ENCODE measurements around the gene FBXO41. TPM values are rescaled to one million over a fixed set of nuclear protein-coding genes. Genes with fewer than 3 reads are reported as not detected.

Gene FBXO41
- polyA plus RNA-seq, 1 donor = 2.1 TPM

- no peak for DNase-seq
These were observed 6.0 kb upstream of the FBXO41 start for GRCh38 chr2:73290049-73290839.

GRCh38 chr2:73289304-73289703 is 5.0 kb upstream of the FBXO41 start:
- no peak for DNase-seq

GRCh38 chr2:73286134-73286655 is 1.9 kb upstream of the FBXO41 start:
- DNase-seq = no peak

- DNase-seq = no peak
These were observed 971 bp upstream of the FBXO41 start for GRCh38 chr2:73285159-73285739.

GRCh38 chr2:73283545-73284295 is 558 bp downstream of the FBXO41 start:
- no peak for DNase-seq

- DNase-seq = no peak
These were observed 1.2 kb downstream of the FBXO41 start for GRCh38 chr2:73282924-73283544.

GRCh38 chr2:73281244-73281643 is 3.0 kb downstream of the FBXO41 start:
- DNase-seq = no peak

GRCh38 chr2:73279852-73280251 is 4.4 kb downstream of the FBXO41 start:
- DNase-seq = no peak

- no peak for DNase-seq
These were observed 12.0 kb downstream of the FBXO41 start for GRCh38 chr2:73272270-73272669.

- no peak for DNase-seq
These were observed 14.4 kb downstream of the FBXO41 start for GRCh38 chr2:73269686-73270465.

GRCh38 chr2:73268830-73269685 is 15.2 kb downstream of the FBXO41 start:
- no peak for DNase-seq

- no peak for DNase-seq
These were observed 15.9 kb downstream of the FBXO41 start for GRCh38 chr2:73268366-73268829.

- no peak for DNase-seq
These were observed 17.3 kb downstream of the FBXO41 start for GRCh38 chr2:73267008-73267407.

GRCh38 chr2:73266061-73266901 is 18.0 kb downstream of the FBXO41 start:
- no peak for DNase-seq

GRCh38 chr2:73265298-73266060 is 18.8 kb downstream of the FBXO41 start:
- DNase-seq = no peak

- no peak for DNase-seq
These were observed 19.5 kb downstream of the FBXO41 start for GRCh38 chr2:73264783-73265182.

GRCh38 chr2:73264332-73264606 is 20.0 kb downstream of the FBXO41 start:
- no peak for DNase-seq

GRCh38 chr2:73263540-73264331 is 20.5 kb downstream of the FBXO41 start:
- no peak for DNase-seq
